HG03521 (cell line): Measurements from ENCODE around the gene MYO1C.
"Not testable (repeated sequence)": the region's sequence is repeated elsewhere in the genome, so short reads cannot be mapped to it uniquely, and the experiment has no call there.

ENCODE experiments used
- ATAC-seq: cut with Tn5 transposase; IDR thresholded peaks from one replicate; pipeline ENCODE4 v1.9.1; 2021; ENCODE audit warnings: mild to moderate bottlenecking, moderate library complexity; ENCODE audit not compliant: unreplicated experiment

The MYO1C gene, protein sequence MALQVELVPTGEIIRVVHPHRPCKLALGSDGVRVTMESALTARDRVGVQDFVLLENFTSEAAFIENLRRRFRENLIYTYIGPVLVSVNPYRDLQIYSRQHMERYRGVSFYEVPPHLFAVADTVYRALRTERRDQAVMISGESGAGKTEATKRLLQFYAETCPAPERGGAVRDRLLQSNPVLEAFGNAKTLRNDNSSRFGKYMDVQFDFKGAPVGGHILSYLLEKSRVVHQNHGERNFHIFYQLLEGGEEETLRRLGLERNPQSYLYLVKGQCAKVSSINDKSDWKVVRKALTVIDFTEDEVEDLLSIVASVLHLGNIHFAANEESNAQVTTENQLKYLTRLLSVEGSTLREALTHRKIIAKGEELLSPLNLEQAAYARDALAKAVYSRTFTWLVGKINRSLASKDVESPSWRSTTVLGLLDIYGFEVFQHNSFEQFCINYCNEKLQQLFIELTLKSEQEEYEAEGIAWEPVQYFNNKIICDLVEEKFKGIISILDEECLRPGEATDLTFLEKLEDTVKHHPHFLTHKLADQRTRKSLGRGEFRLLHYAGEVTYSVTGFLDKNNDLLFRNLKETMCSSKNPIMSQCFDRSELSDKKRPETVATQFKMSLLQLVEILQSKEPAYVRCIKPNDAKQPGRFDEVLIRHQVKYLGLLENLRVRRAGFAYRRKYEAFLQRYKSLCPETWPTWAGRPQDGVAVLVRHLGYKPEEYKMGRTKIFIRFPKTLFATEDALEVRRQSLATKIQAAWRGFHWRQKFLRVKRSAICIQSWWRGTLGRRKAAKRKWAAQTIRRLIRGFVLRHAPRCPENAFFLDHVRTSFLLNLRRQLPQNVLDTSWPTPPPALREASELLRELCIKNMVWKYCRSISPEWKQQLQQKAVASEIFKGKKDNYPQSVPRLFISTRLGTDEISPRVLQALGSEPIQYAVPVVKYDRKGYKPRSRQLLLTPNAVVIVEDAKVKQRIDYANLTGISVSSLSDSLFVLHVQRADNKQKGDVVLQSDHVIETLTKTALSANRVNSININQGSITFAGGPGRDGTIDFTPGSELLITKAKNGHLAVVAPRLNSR

DNA sequence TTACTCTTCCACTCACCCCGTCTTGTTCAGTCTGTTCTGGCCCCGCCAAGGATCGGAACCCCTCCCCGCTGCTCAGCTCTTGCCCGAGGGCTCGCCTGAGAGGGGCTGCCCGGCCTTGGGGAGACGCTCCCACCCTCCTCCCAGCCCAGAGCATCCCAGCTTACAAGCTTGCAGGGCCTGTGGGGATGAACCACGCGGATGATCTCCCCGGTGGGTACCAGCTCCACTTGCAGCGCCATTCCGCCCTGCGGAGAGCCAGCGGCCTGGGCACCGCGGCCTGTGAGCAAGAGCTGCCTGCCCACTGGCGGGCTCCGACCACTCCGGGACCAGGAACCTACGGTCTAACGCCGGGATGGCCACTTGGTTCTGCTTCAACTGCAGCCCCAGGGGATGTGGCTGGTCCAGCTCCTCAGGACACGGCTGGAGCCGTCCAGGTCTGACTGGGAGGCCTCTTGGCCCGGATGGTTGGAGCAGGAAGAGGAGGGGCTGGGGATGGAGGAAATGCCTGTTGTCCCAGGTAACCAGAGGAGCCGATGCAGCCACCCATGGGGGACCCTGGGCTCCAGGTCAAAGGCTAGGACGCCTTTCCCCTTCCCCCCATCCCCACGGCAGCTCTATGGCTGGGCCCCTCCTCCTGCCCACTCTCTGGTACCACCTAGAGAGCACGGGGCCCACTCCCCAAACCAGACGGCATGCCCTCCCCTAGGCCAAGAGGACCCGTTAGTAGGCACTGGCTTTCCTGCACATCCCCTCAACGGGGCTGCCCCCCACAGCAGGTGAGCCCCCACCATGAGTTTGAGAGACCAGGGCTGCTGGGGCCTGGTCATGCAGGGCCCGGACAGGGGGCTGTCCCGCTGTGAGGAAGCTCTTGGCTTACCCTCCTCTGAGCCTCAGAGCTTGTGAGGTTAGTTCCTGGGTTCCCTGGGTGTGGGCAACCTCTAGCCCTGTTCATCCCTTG is at the start of gene MYO1C:
Gene MYO1C (minus strand): TSS at position 438 of the 958 bp plus-strand sequence. CDS start 199 bp downstream, at position 239.
- ATAC-seq = no peak

DNA sequence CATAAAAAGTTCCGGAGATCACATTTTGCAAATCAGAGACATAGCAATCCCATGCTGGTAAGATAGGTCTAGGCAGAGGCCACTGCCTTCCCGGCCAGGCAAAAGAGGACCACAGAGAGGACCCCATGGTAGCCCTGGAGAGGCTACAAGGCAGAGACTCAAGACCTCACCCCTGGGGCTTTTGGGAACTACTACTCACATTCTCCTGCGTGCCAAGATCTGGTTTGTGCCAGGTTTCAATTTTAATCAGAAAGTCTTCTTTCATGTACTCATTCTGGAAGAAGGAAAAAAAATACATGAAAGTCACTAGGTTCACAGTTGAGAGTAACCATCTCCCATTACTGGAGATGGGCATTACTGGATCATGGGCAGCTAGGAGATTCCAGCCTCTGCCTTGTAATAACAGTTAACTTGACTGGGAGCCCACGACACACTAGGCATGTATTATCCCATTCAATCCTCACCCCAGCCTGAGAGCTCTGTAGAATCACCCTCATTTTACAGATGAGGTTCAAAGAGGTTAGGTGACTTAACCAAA is 49.0 kb upstream of the MYO1C start:
- ATAC-seq = no peak

DNA sequence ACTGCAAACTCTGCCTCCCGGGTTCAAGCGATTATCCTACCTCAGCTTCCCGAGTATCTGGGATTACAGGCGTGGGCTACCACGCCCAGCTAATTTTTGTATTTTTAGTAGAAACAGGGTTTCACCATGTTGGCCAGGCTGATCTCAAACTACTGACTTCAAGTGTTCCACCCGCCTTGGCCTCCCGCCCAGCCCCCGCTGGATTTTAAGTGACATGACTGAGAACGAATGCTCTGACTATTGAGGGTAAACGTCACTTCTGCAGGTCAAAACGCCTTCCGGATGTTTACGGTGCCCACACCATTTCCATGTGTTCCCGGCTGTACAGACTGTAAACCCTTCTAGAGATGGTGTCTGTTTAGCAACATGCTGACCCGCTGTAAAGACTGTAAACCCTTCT is 47.3 kb upstream of the MYO1C start:
- ATAC-seq = no peak

DNA sequence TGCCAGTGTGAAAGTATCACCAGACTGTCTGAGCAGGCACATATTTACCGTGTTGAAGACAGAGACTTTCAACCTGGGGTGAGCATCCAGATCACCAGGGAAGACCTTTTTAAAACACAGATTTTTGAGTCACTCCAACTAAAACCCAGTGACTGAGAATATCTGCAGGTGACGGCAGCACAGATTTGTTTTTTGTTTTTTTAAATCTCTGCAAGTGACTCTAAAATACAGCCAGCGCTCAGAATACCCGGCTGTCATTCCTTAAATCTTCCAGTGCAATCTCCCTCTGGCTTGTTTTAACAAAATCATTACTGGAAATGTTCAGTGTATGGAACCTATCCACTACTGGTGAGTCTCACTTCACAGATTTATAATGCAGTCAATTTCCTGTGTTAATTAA is 43.3 kb upstream of the MYO1C start:
- ATAC-seq = no peak

DNA sequence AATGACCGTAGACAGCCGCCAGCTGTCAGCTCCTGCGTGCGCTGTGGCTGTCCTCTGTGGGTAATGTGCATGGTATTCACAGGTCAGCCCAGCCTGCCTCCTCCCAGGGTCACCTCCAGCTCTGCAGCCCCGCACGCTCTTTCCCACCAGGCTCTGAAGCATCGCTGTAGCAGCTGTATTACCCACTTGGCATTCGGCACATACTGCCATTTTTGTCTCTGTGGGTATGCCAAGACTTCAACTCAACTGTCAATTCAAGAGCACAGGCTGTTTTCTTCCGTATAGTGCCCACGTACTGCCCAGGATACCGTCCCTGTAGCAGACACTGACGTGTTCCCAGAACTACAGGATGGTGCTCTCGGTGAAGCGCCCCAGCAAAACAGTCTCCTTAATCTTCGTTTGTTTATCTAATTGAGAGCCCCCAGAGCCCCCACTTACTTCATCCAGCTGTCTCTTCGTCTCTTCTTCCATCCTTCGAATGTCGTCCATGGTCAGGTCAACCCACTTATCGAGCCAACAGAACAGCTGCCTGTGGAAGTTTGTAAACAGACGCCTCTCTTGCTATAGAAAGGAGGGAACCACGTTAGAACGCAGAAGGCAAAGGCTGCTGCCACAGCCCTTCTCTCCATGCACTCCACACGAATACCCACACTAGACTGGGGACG is 41.3 kb upstream of the MYO1C start:
- ATAC-seq = no peak

DNA sequence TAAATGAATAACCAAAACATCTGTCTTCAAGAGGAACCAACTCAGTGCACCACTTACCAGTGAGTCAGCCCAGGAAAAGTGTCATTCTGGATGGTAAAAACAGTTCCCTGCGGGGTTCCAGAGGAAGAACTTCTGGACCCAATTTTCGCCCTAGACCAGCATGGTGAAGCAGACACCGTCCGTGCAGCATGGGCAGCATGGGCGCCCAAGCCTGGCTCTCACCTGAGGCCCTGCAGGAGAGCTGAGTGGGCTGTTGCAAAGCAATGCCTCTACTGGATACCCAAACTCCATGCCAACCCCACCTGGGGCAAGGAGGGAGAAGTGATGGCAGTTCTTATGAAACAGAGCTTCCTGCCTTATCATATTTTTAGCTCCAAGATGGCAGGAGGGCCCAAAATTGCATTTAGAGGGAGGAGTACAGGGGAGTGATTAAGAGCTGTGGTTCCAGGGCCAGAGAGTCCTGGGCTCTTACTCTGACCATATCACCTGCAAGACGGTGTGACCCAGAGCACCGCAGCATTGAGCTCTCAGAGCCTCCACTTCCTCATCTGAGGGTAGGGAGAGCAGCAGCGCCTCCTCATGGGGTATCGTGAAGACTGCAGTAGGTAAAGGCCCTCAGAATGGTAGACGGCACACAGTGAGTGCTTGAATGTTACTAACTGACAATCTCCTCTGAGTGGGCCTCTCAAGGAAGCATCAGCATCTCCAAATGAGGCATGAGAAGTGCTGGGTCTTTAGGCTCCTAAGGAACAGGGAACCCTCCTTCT is 40.5 kb upstream of the MYO1C start:
- ATAC-seq = no peak

DNA sequence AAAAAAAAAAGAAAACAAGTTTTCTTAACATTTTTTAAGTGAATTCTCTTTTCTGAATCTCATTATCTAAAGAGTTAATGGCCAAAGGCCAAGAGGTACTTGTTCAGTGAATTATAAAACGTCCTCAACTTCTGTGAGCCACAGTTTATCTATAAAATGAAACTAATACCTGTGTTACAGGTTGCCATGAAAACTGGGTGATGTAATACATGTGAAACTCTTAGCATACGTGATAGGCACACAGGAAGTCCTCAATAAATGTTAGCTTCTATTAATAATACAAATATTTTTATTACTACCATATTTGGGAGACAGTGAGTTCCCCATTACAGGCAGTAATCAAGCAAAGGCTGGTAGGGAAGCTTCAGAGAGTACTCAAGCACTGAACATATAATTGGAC is 37.4 kb upstream of the MYO1C start:
- ATAC-seq = no peak

GRCh38 chr17:1526876-1527275 is 34.4 kb upstream of the MYO1C start:
- ATAC-seq = not testable (repeated sequence)

- no peak for ATAC-seq
These were observed 30.1 kb upstream of the MYO1C start for GRCh38 chr17:1522626-1523025.

GRCh38 chr17:1521086-1521640 is 28.7 kb upstream of the MYO1C start:
- ATAC-seq = no peak

- no peak for ATAC-seq
These were observed 27.2 kb upstream of the MYO1C start for GRCh38 chr17:1519678-1520077.

GRCh38 chr17:1518410-1518809 is 25.9 kb upstream of the MYO1C start:
- ATAC-seq = no peak

GRCh38 chr17:1516388-1517161 is 24.1 kb upstream of the MYO1C start, which contains the start of gene INPP5K:
Gene INPP5K (minus strand): TSS chr17:1516612. CDS start chr17:1516499, 113 bp downstream.
- peak; percentile 88 for ATAC-seq

DNA sequence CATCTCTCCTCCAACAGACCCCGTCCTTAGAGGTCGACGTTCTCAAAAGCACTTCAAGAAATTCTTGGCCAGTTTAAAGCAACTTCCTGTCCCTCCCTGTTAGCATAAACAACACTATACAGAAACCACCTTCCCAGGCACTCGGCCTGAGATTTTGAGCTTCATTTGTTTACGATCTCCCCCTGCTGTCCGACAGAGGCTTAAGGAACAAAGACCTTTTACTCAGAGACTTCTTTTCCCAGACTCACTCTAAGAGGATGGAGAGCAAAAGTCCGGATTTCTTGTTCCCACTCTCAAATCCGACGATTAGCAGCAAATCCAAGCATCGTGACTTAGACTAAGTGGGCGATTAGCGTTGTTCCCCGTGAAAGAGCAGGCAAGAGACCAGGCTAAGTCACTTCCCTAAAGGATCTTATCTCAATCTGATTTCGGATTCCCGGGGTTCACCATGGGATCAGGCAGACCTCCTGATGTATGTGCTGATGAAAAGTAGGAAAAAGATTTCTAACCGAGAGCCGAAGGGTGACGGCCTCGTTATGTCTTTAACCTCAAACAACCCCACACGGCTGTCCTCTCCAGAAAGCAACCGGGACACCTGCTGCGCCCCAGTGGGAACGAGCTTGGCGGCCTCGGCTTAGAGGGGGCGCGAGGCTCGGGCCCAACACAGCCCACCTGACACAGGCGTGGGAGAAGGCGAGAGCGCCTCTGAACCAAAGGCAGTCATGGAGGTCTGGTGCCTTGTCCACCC is 23.3 kb upstream of the MYO1C start:
- ATAC-seq = no peak

DNA sequence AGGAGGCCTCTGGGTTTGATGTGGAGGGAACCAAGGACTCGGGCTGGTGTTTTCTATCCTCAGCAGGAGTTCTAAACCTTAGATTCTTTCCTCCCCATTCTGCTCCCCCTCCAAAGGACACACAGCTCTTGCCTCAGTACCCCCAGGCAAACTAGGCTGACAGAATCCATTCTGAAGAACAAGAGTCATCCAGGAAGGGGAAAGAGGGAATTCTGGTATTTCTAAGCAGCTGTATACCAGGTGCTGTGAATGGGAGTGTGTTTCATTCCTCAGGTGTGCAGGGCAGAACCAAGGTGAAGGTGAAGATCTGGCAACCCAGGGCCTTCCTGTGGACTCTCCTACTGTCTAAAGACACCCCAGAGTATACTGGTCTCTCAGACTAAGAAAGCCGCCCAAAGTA is 19.9 kb upstream of the MYO1C start:
- ATAC-seq = no peak

DNA sequence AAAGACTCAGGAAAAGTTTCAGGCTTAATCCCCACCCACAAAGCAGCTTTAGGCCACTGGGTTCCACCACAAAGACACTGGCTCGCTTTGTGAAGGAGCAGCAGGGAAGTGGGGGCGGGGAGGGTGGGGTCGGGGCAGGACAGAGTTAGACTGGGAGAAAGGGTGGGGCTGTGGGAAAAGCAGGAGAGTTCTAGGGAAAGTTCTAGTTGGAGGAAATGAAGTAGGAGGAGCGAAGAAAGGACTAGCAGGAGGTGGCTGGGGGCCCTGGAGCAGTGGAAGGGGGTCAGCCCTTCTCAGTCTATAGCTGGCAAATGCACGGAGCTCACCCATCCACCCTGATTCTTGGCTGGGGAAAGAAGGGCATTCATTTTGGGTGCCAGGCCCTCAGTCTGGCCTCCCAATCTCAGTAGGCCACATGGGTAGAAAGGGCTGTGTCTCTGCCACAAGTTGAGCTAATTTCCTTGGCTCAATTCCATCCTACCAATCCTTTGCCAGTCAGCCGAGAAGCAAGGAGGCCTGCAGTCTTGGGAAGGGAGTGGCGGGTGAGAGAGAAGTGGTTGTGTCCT is 19.4 kb upstream of the MYO1C start:
- no peak for ATAC-seq

GRCh38 chr17:1511290-1511689 is 18.8 kb upstream of the MYO1C start:
- ATAC-seq = no peak
